Measurements from ENCODE around the gene LDB2. TPM values are rescaled to one million over a fixed set of nuclear protein-coding genes. Genes with fewer than 3 reads are reported as not detected.

The LDB2 gene
- total and polyA plus RNA-seq, 2 donors (not counting 3 experiments of a cell fraction or from before 2014, with no cell fraction given): 127 to 223 TPM

- CTCF ChIA-PET: no interaction called here
- FAIRE-seq: no peak
- intact Hi-C loops (cut with micrococcal nuclease): no loop called here
These were observed 44.0 kb upstream of the LDB2 start for GRCh38 chr4:16942491-16942890.

GRCh38 chr4:16939178-16939577 is 40.7 kb upstream of the LDB2 start:
- Histone ChIP-seq H3K27me3 (ENCODE audit: control insufficient read depth in 2 of 2, insufficient read depth in 2 of 2, low read length in 2 of 2) (peaks cover 0 to 5% of the 10 kb centered on the region in 2 experiments), H2AFZ (ENCODE audit: low read depth, low read length) (no peak overlapping the region), H3K4me2 (ENCODE audit: insufficient read depth, low read length) (no peak overlapping the region), H3K27ac (ENCODE audit: insufficient read depth, low read depth, low read length) (no peak overlapping the region), H3K36me3 (ENCODE audit: control insufficient read depth in 2 of 2, extremely low read depth in 1 of 2, insufficient read depth in 2 of 2, low read length in 2 of 2) (no peaks in the 10 kb centered on the region), H4K20me1 (replicated peaks; ENCODE audit: control insufficient read depth, extremely low read depth, insufficient read depth, low read length) (no peaks in the 10 kb centered on the region), H3K9ac (replicated peaks; ENCODE audit: extremely low read depth, insufficient read depth, low read length) (no peak overlapping the region), H3K4me1 (ENCODE audit: control insufficient read depth, extremely low read depth, insufficient read depth, low read length) (no peaks in the 10 kb centered on the region), H3K9me3 (replicated peaks; ENCODE audit: control insufficient read depth, insufficient read depth, low read length) (no peaks in the 10 kb centered on the region), H3K9me1 (replicated peaks; ENCODE audit: control insufficient read depth, extremely low read depth, insufficient read depth, low read length) (no peaks in the 10 kb centered on the region), H3K4me3 (replicated peaks in 1 of 3; ENCODE audit: insufficient read depth in 1 of 3, low read depth in 1 of 3, low read length in 3 of 3) (no peak overlapping the region), H3K79me2 (ENCODE audit: control insufficient read depth, insufficient read depth, low read length) (no peaks in the 10 kb centered on the region)
- ChIA-PET CTCF (no interaction called here), POLR2A (no interaction called here)
- dilution Hi-C loops (cut with MboI; ENCODE audit: extremely low pct_ligation_motif_present, low sequenced_read_pairs): no loop called here
- intact Hi-C loops (cut with micrococcal nuclease): no loop called here
- no TSS peak for BruUV-seq (replicated peaks)
- DNase-seq (ENCODE audit: low read depth, low spot score) (no peak), FAIRE-seq (no peak)
- TF ChIP-seq EZH2 (IDR thresholded peaks at IDR 0.05; ENCODE audit: borderline replicate concordance, low read depth, low read length, severe bottlenecking) (no peak), POLR2A (IDR thresholded peaks at IDR 0.05; ENCODE audit: low read depth, low read length) (no peak), POLR2AphosphoS5 (IDR thresholded peaks at IDR 0.05; ENCODE audit: insufficient read depth, low read depth, low read length) (no peak), JUN (IDR thresholded peaks at IDR 0.05; ENCODE audit: borderline replicate concordance, insufficient read depth, insufficient read length, low read depth) (no peak), FOS (IDR thresholded peaks at IDR 0.05; ENCODE audit: borderline replicate concordance, insufficient read depth, low read length) (no peak), CTCF (IDR thresholded peaks at IDR 0.05; ENCODE audit: extremely low read depth in 1 of 2, insufficient read depth in 1 of 2, low read depth in 1 of 2, low read length in 2 of 2) (no peak), MYC (IDR thresholded peaks at IDR 0.05; ENCODE audit: low read depth, low read length) (no peak), MAX (IDR thresholded peaks at IDR 0.05; ENCODE audit: insufficient read depth, insufficient read length) (no peak), GATA2 (IDR thresholded peaks at IDR 0.05; ENCODE audit: insufficient read depth, insufficient read length, low read depth, low read length) (no peak)

More at GRCh38 chr4:16942491-16942890, 44.0 kb upstream of the LDB2 start:
- H3K9ac ChIP-seq (replicated peaks; ENCODE audit: extremely low read depth, insufficient read depth, low read length): no peak overlapping the region
- H3K27me3 ChIP-seq (ENCODE audit: control insufficient read depth in 2 of 2, insufficient read depth in 2 of 2, low read length in 2 of 2): peaks cover 0 to 5% of the 10 kb centered on the region in 2 experiments
- no peak for DNase-seq (ENCODE audit: low read depth, low spot score)
- dilution Hi-C loops (cut with MboI; ENCODE audit: extremely low pct_ligation_motif_present, low sequenced_read_pairs): no loop called here
- H3K9me1 ChIP-seq (replicated peaks; ENCODE audit: control insufficient read depth, extremely low read depth, insufficient read depth, low read length): no peaks in the 10 kb centered on the region
- H3K4me3 ChIP-seq (replicated peaks in 1 of 3; ENCODE audit: insufficient read depth in 1 of 3, low read depth in 1 of 3, low read length in 3 of 3): no peak overlapping the region
- H3K9me3 ChIP-seq (replicated peaks; ENCODE audit: control insufficient read depth, insufficient read depth, low read length): no peaks in the 10 kb centered on the region
- no peak overlapping the region for H3K27ac ChIP-seq (ENCODE audit: insufficient read depth, low read depth, low read length)
- no peak overlapping the region for H3K4me2 ChIP-seq (ENCODE audit: insufficient read depth, low read length)
- no peak overlapping the region for H2AFZ ChIP-seq (ENCODE audit: low read depth, low read length)
- H3K36me3 ChIP-seq (ENCODE audit: control insufficient read depth in 2 of 2, extremely low read depth in 1 of 2, insufficient read depth in 2 of 2, low read length in 2 of 2): no peaks in the 10 kb centered on the region
- H4K20me1 ChIP-seq (replicated peaks; ENCODE audit: control insufficient read depth, extremely low read depth, insufficient read depth, low read length): no peaks in the 10 kb centered on the region
- POLR2A ChIA-PET: no interaction called here
- no peaks in the 10 kb centered on the region for H3K79me2 ChIP-seq (ENCODE audit: control insufficient read depth, insufficient read depth, low read length)
- no peaks in the 10 kb centered on the region for H3K4me1 ChIP-seq (ENCODE audit: control insufficient read depth, extremely low read depth, insufficient read depth, low read length)
- no TSS peak for BruUV-seq (replicated peaks)
- TF ChIP-seq FOS (IDR thresholded peaks at IDR 0.05; ENCODE audit: borderline replicate concordance, insufficient read depth, low read length) (no peak), POLR2A (IDR thresholded peaks at IDR 0.05; ENCODE audit: low read depth, low read length) (no peak), JUN (IDR thresholded peaks at IDR 0.05; ENCODE audit: borderline replicate concordance, insufficient read depth, insufficient read length, low read depth) (no peak)
